ENCODE measurements around the gene ZNF500.

ZNF500 gene

GRCh38 chr16:4700997-4701743, 65.8 kb downstream of the ZNF500 start:
- no peak overlapping the region for H3K27ac Mint-ChIP-seq
- H3K4me3 Mint-ChIP-seq = no peak overlapping the region
- no peaks in the 10 kb centered on the region for H3K27me3 Mint-ChIP-seq
- H3K9me3 Mint-ChIP-seq = no peaks in the 10 kb centered on the region
- peaks cover 12% of the 10 kb centered on the region for H3K4me1 Mint-ChIP-seq (ENCODE audit: low read depth)
- peaks cover 17% of the 10 kb centered on the region for H3K36me3 Mint-ChIP-seq (ENCODE audit: low read depth)

GRCh38 chr16:4700380-4700996, 66.5 kb downstream of the ZNF500 start:
- Mint-ChIP-seq H3K27me3 (no peaks in the 10 kb centered on the region), H3K4me1 (ENCODE audit: low read depth) (peaks cover 17% of the 10 kb centered on the region), H3K27ac (no peak overlapping the region), H3K4me3 (no peak overlapping the region), H3K9me3 (no peaks in the 10 kb centered on the region), H3K36me3 (ENCODE audit: low read depth) (peaks cover 17% of the 10 kb centered on the region)

GRCh38 chr16:4699046-4699556, 67.9 kb downstream of the ZNF500 start:
- Mint-ChIP-seq H3K4me1 (ENCODE audit: low read depth) (peaks cover 22% of the 10 kb centered on the region), H3K27ac (no peak overlapping the region)

GRCh38 chr16:4698321-4699045, 68.5 kb downstream of the ZNF500 start:
- Mint-ChIP-seq H3K27me3 (no peaks in the 10 kb centered on the region), H3K4me3 (no peak overlapping the region), H3K27ac (no peak overlapping the region), H3K4me1 (ENCODE audit: low read depth) (peaks cover 22% of the 10 kb centered on the region), H3K9me3 (no peaks in the 10 kb centered on the region), H3K36me3 (ENCODE audit: low read depth) (peaks cover 11% of the 10 kb centered on the region)

More at GRCh38 chr16:4699046-4699556, 67.9 kb downstream of the ZNF500 start:
- Mint-ChIP-seq H3K4me3 (no peak overlapping the region), H3K27me3 (no peaks in the 10 kb centered on the region), H3K9me3 (no peaks in the 10 kb centered on the region), H3K36me3 (ENCODE audit: low read depth) (peaks cover 11% of the 10 kb centered on the region)
